ENCODE measurements around the gene ART1. TPM values are rescaled to one million over a fixed set of nuclear protein-coding genes. Genes with fewer than 3 reads are reported as not detected.

Gene ART1
- total RNA-seq, 1 experiment from 2014 or later: not detected

- DNase-seq (ENCODE audit: low spot score): no peak
- H3K4me1 Mint-ChIP-seq: no peaks in the 10 kb centered on the region
- H3K36me3 Mint-ChIP-seq: no peaks in the 10 kb centered on the region
- no peak for ATAC-seq
- no peak overlapping the region for H3K27ac Mint-ChIP-seq
- no peak for TF ChIP-seq ZNF671 (CRISPR knock-in tag; IDR thresholded peaks at IDR 0.05)
- no peak for TF ChIP-seq ZNF219 (CRISPR knock-in tag; IDR thresholded peaks at IDR 0.05; ENCODE audit: borderline replicate concordance)
- TF ChIP-seq USF1 (CRISPR knock-in tag; IDR thresholded peaks at IDR 0.05): no peak
- no peak for TF ChIP-seq ZBTB43 (CRISPR knock-in tag; IDR thresholded peaks at IDR 0.05)
- no peak for TF ChIP-seq ZNF232 (CRISPR knock-in tag; IDR thresholded peaks at IDR 0.05)
- TF ChIP-seq TP53 (CRISPR knock-in tag; IDR thresholded peaks at IDR 0.05): no peak
- CTCF ChIA-PET: no interaction called here
- POLR2A ChIA-PET: no interaction called here
- H3K9me3 Mint-ChIP-seq: no peaks in the 10 kb centered on the region
- H3K27me3 Mint-ChIP-seq (ENCODE audit: low read depth): no peaks in the 10 kb centered on the region
- H3K4me3 Mint-ChIP-seq: no peak overlapping the region
Measured at GRCh38 chr11:3666023-3666530, 21.1 kb downstream of the ART1 start.

- no peak overlapping the region for H3K4me3 Mint-ChIP-seq
- no peaks in the 10 kb centered on the region for H3K27me3 Mint-ChIP-seq (ENCODE audit: low read depth)
- H3K27ac Mint-ChIP-seq: no peak overlapping the region
- DNase-seq (ENCODE audit: low spot score) (no peak), ATAC-seq (no peak)
- H3K4me1 Mint-ChIP-seq: peaks cover 3% of the 10 kb centered on the region; the same call in 1 of the 2 replicates
- H3K36me3 Mint-ChIP-seq: no peaks in the 10 kb centered on the region
- TF ChIP-seq JAZF1 (CRISPR knock-in tag; IDR thresholded peaks at IDR 0.05) (no peak), USF2 (CRISPR knock-in tag; IDR thresholded peaks at IDR 0.05) (no peak), SP1 (CRISPR knock-in tag; conservative IDR thresholded peaks at IDR 0.05) (no peak), STAT6 (CRISPR knock-in tag; conservative IDR thresholded peaks at IDR 0.05; ENCODE audit: low read depth) (no peak), FOXP1 (CRISPR knock-in tag; IDR thresholded peaks at IDR 0.05; ENCODE audit: borderline replicate concordance) (no peak), ERG (CRISPR knock-in tag; IDR thresholded peaks at IDR 0.05) (no peak), ZSCAN18 (CRISPR knock-in tag; IDR thresholded peaks at IDR 0.05) (no peak)
- CTCF ChIA-PET: no interaction called here
- POLR2A ChIA-PET: interaction anchor here (0.6 kb wide), 1 partner anchor 229 kb away, joined by 7 read pairs; no protein-coding TSS in a partner anchor
- H3K9me3 Mint-ChIP-seq: no peaks in the 10 kb centered on the region
Measured at GRCh38 chr11:3667149-3668035, 22.5 kb downstream of the ART1 start.
